HCT116 (cell line): ENCODE results near the gene CTAGE9. TPM values are rescaled to one million over a fixed set of nuclear protein-coding genes. Genes with fewer than 3 reads are reported as not detected.

ENCODE experiments used
- ATAC-seq: fragments of 200-7000 bp; cut with Tn5 transposase; 2 replicates; pipeline ENCODE4 v1.9.1; 2020; ENCODE audit warnings: mild to moderate bottlenecking, moderate library complexity
- BruUV-seq: library from RNA; stranded (reverse); fragments of 400-500 nt; replicated peaks from 2 replicates; lab custom pipeline; 2021; lab: Mats Ljungman, UMichigan
- CTCF ChIA-PET: fragments of 300-600 bp; sonication (Branson Sonifier 250); formaldehyde crosslinking; loops from one replicate; lab custom pipeline; 2021; ENCODE audit warnings: antibody characterized with exemption; lab: Charles Lee
- POLR2A ChIA-PET: fragments of 300-600, 350-600 bp; sonication (Branson Sonifier 250); formaldehyde crosslinking; loops from one replicate; lab custom pipeline; 2021; ENCODE audit warnings: antibody characterized with exemption; lab: Charles Lee
- RAD21 ChIA-PET, 2 experiments: fragments of 300-600 bp; sonication (Branson Sonifier 250); formaldehyde crosslinking; loops; one replicate each; lab custom pipeline; 2023; ENCODE audit warnings: low total read pairs in 2 of 2; ENCODE audit not compliant: uncharacterized antibody in 2 of 2, unreplicated experiment in 2 of 2, low non-redundant PET in 1 of 2; lab: Charles Lee
- DNase-seq: peaks from one replicate; pipeline ENCODE4 v3.0.0-alpha.2; 2010; ENCODE audit warnings: low read depth, low spot score
- H2AFZ ChIP-seq: fragments of 200-600 bp; shearing (Covaris generic), sonication (generic); 2 replicates; pipeline ENCODE4 v1.6.1; 2017; ENCODE audit warnings: low read depth, mixed run types, mixed read lengths, antibody characterized with exemption, low read length; ENCODE audit not compliant: poor library complexity, severe bottlenecking
- H3K27ac ChIP-seq: 2 replicates; pipeline ENCODE4 v1.5.1; 2012; ENCODE audit warnings: low read depth, low read length
- H3K27me3 ChIP-seq: fragments of 200-600 bp; sonication (generic); 2 replicates; pipeline ENCODE4 v1.6.1; 2016; ENCODE audit warnings: mixed run types, low read length, mixed read lengths; ENCODE audit not compliant: insufficient read depth
- H3K36me3 ChIP-seq, 2 experiments: fragments of 200-500 bp in 1 of 2; fragments of 200-600 bp in 1 of 2; sonication (Bioruptor generic) in 1 of 2; sonication (generic) in 1 of 2; 2 replicates each; pipeline versions ENCODE4 v1.5.1 to v1.6.1; 2014 to 2016; ENCODE audit warnings: low read length in 2 of 2, inconsistent platforms in 1 of 2, mixed read lengths in 1 of 2, mixed run types in 1 of 2; ENCODE audit not compliant: insufficient read depth in 2 of 2, control insufficient read depth in 1 of 2
- H3K4me1 ChIP-seq, 2 experiments: fragments of 200-600 bp in 1 of 2; sonication (generic) in 1 of 2; 2 replicates each; pipeline versions ENCODE4 v1.5.1 to v1.6.1; 2012 to 2017; ENCODE audit warnings: low read length in 2 of 2, inconsistent platforms in 1 of 2, mild to moderate bottlenecking in 1 of 2, mixed read lengths in 1 of 2, mixed run types in 1 of 2, moderate library complexity in 1 of 2; ENCODE audit not compliant: insufficient read depth in 2 of 2, control insufficient read depth in 1 of 2
- H3K4me2 ChIP-seq: fragments of 200-600 bp; sonication (generic); 2 replicates; pipeline ENCODE4 v1.6.1; 2017; ENCODE audit warnings: mixed run types, low read length, mixed read lengths
- H3K4me3 ChIP-seq, 2 experiments: fragments of 200-600 bp in 1 of 2; sonication (generic) in 1 of 2; replicated peaks in 1 of 2; 2 replicates each; pipeline ENCODE4 v1.5.1; 2011 to 2016; ENCODE audit warnings: low read length in 2 of 2, control low read depth in 1 of 2, low read depth in 1 of 2, mild to moderate bottlenecking in 1 of 2, mixed read lengths in 1 of 2, mixed run types in 1 of 2
- H3K79me2 ChIP-seq: fragments of 200-600 bp; sonication (generic); 2 replicates; pipeline ENCODE4 v1.6.1; 2017; ENCODE audit warnings: mild to moderate bottlenecking, mixed run types, low read length, moderate library complexity, mixed read lengths; ENCODE audit not compliant: insufficient read depth
- H3K9ac ChIP-seq: fragments of 200-600 bp; sonication (generic); 2 replicates; pipeline ENCODE4 v1.6.1; 2016; ENCODE audit warnings: low read length, mixed read lengths
- H3K9me2 ChIP-seq: fragments of 200-600 bp; sonication (generic), shearing (Covaris generic); 2 replicates; pipeline ENCODE4 v1.6.1; 2017; ENCODE audit warnings: mixed run types, mild to moderate bottlenecking, moderate library complexity; ENCODE audit not compliant: insufficient read depth
- H3K9me3 ChIP-seq, 2 experiments: fragments of 200-500 bp in 1 of 2; fragments of 200-600 bp in 1 of 2; sonication (Bioruptor generic) in 1 of 2; sonication (generic) in 1 of 2; 2 replicates each; pipeline ENCODE4 v1.6.1; 2014 to 2017; ENCODE audit warnings: low read length in 2 of 2, mixed read lengths in 2 of 2, inconsistent platforms in 1 of 2, low read depth in 1 of 2, mild to moderate bottlenecking in 1 of 2, mixed run types in 1 of 2, moderate library complexity in 1 of 2; ENCODE audit not compliant: control insufficient read depth in 1 of 2, insufficient read depth in 1 of 2
- H4K20me1 ChIP-seq: fragments of 200-600 bp; sonication (generic), shearing (Covaris generic); 2 replicates; pipeline ENCODE4 v1.6.1; 2017; ENCODE audit warnings: mixed run types, mild to moderate bottlenecking, moderate library complexity; ENCODE audit not compliant: insufficient read depth
- CEBPB ChIP-seq: IDR thresholded peaks from 2 replicates; pipeline ENCODE4 v1.6.1; 2012; ENCODE audit warnings: low read depth
- ELF1 ChIP-seq: IDR thresholded peaks from 2 replicates; pipeline ENCODE4 v1.6.1; 2012; ENCODE audit warnings: low read depth, borderline replicate concordance
- EZH2phosphoT487 ChIP-seq: fragments of 200-600 bp; IDR thresholded peaks from 2 replicates; pipeline ENCODE4 v1.6.1; 2018; ENCODE audit warnings: antibody characterized with exemption, borderline replicate concordance
- FOSL1 ChIP-seq: IDR thresholded peaks from 2 replicates; pipeline ENCODE4 v1.6.1; 2012; ENCODE audit warnings: low read depth
- JUND ChIP-seq: IDR thresholded peaks from 2 replicates; pipeline ENCODE4 v1.6.1; 2012
- POLR2AphosphoS5 ChIP-seq: IDR thresholded peaks from 2 replicates; pipeline ENCODE4 v1.6.1; 2011; ENCODE audit warnings: mild to moderate bottlenecking, low read depth, low read length, moderate library complexity
- SP1 ChIP-seq: IDR thresholded peaks from 2 replicates; pipeline ENCODE4 v1.6.1; 2012; ENCODE audit warnings: low read depth
- SRF ChIP-seq: IDR thresholded peaks from 2 replicates; pipeline ENCODE4 v1.6.1; 2012; ENCODE audit warnings: low read depth
- TCF7L2 ChIP-seq: IDR thresholded peaks from 2 replicates; pipeline ENCODE4 v1.7.0; 2011; ENCODE audit warnings: borderline replicate concordance, inconsistent platforms; ENCODE audit not compliant: insufficient read depth, insufficient read length; ENCODE audit errors: extremely low read depth
- ZNF274 ChIP-seq: fragments of 200-500 bp; sonication (Bioruptor generic); IDR thresholded peaks from 2 replicates; pipeline ENCODE4 v1.6.1; 2014; ENCODE audit warnings: mild to moderate bottlenecking, low read depth, low read length, inconsistent platforms
- intact Hi-C: fragments of 100-400 bp; cut with micrococcal nuclease; formaldehyde crosslinking; loops from 2 replicates; pipeline ENCODE4 v1.10.0; 2022
- total RNA-seq: library from RNA; stranded (reverse); gene quantifications from one replicate; pipeline ENCODE4 v1.2.1, GENCODE V29; 2021; ENCODE audit not compliant: unreplicated experiment
- TF ChIP-seq, protein P1 (sequence below): IDR thresholded peaks from 2 replicates; pipeline ENCODE4 v1.6.1; 2012
- TF ChIP-seq, protein P2 (sequence below): IDR thresholded peaks from 2 replicates; pipeline ENCODE4 v1.6.1; 2012; ENCODE audit warnings: low read depth
- TF ChIP-seq, protein P3 (sequence below): IDR thresholded peaks from 2 replicates; pipeline ENCODE4 v1.6.1; 2012
- TF ChIP-seq, protein P4 (sequence below), 3 experiments: fragments of 200-600 bp in 1 of 3; sonication (generic) in 1 of 3; IDR thresholded peaks in 2 of 3; conservative IDR thresholded peaks in 1 of 3; 2 replicates each; pipeline ENCODE4 v1.5.1; 2012 to 2017; ENCODE audit warnings: low read depth in 2 of 3, low read length in 2 of 3, antibody characterized with exemption in 1 of 3, borderline replicate concordance in 1 of 3, control low read depth in 1 of 3, mild to moderate bottlenecking in 1 of 3, mixed read lengths in 1 of 3, mixed run types in 1 of 3, moderate library complexity in 1 of 3; ENCODE audit not compliant: insufficient read depth in 1 of 3

Gene CTAGE9
- total RNA-seq, 1 experiment from 2014 or later: not detected

DNA sequence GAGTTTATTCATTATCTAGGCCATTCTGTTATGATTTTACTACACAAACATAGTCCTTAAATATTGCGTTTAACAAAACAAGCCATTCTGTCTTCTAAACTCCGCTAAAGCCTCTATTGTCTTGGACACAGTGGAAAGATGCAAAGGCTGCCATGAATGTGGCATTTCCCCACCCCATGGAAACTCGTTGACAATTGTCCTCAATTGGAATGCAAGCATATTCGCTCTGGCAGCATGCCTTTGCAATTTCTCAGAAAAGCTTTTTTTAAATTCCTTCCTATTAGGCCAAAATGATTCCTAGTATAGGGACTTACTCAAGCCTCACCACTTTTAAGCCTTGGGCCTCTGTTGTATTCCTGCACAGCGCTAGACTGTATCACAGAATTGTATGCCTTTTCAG is 32.4 kb downstream of the CTAGE9 start:
- ATAC-seq: no peak
- ChIA-PET POLR2A (no interaction called here), RAD21 (no interaction called here), CTCF (no interaction called here)
- Histone ChIP-seq H3K9me3 (no peaks in the 10 kb centered on the region), H3K4me2 (no peak overlapping the region), H3K4me3 (no peak overlapping the region), H3K9ac (no peak overlapping the region), H3K27me3 (no peaks in the 10 kb centered on the region), H4K20me1 (no peaks in the 10 kb centered on the region), H3K4me1 (no peaks in the 10 kb centered on the region)
- BruUV-seq: no TSS peak
- TF ChIP-seq, protein P1, sequence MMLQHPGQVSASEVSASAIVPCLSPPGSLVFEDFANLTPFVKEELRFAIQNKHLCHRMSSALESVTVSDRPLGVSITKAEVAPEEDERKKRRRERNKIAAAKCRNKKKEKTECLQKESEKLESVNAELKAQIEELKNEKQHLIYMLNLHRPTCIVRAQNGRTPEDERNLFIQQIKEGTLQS: no peak
- no peak for TF ChIP-seq TCF7L2
- no peak for TF ChIP-seq JUND
- TF ChIP-seq, protein P2, sequence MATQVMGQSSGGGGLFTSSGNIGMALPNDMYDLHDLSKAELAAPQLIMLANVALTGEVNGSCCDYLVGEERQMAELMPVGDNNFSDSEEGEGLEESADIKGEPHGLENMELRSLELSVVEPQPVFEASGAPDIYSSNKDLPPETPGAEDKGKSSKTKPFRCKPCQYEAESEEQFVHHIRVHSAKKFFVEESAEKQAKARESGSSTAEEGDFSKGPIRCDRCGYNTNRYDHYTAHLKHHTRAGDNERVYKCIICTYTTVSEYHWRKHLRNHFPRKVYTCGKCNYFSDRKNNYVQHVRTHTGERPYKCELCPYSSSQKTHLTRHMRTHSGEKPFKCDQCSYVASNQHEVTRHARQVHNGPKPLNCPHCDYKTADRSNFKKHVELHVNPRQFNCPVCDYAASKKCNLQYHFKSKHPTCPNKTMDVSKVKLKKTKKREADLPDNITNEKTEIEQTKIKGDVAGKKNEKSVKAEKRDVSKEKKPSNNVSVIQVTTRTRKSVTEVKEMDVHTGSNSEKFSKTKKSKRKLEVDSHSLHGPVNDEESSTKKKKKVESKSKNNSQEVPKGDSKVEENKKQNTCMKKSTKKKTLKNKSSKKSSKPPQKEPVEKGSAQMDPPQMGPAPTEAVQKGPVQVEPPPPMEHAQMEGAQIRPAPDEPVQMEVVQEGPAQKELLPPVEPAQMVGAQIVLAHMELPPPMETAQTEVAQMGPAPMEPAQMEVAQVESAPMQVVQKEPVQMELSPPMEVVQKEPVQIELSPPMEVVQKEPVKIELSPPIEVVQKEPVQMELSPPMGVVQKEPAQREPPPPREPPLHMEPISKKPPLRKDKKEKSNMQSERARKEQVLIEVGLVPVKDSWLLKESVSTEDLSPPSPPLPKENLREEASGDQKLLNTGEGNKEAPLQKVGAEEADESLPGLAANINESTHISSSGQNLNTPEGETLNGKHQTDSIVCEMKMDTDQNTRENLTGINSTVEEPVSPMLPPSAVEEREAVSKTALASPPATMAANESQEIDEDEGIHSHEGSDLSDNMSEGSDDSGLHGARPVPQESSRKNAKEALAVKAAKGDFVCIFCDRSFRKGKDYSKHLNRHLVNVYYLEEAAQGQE: no peak
- TF ChIP-seq, all 23 proteins: peak for 0
- no peak overlapping the region for H3K27ac ChIP-seq
- no peaks in the 10 kb centered on the region for H3K79me2 ChIP-seq
- no peaks in the 10 kb centered on the region for H3K36me3 ChIP-seq
- peaks cover 5% of the 10 kb centered on the region; the same call in 1 of the 2 replicates for H3K9me2 ChIP-seq
- H2AFZ ChIP-seq: no peak overlapping the region
- intact Hi-C loops: no loop called here
- DNase-seq: no peak

DNA sequence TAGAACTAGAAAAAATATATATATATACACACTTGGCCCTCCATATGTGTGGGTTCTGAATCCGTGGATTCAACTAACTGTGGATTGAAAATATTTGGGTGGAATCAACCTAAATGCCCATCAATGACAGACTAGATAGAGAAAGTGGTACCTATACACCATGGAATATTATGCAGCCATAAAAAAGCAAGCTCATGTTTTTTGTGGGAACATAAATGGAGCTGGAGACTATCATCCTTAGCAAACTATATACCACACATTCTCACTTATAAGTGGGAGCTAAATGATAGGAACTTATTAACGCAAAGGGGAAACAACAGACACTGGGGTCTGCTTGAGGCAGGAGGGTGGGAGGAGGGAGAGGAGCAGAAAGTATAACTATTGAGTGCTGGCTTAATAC is 37.6 kb downstream of the CTAGE9 start:
- Histone ChIP-seq H3K4me3 (no peak overlapping the region), H3K4me2 (no peak overlapping the region), H3K4me1 (no peaks in the 10 kb centered on the region), H3K9ac (no peak overlapping the region), H3K79me2 (no peaks in the 10 kb centered on the region), H3K27me3 (no peaks in the 10 kb centered on the region), H3K27ac (no peak overlapping the region), H2AFZ (no peak overlapping the region), H3K9me2 (no peaks in the 10 kb centered on the region), H3K36me3 (no peaks in the 10 kb centered on the region), H3K9me3 (no peaks in the 10 kb centered on the region), H4K20me1 (no peaks in the 10 kb centered on the region)
- intact Hi-C loops: no loop called here
- ChIA-PET POLR2A (no interaction called here), CTCF (no interaction called here), RAD21 (no interaction called here)
- DNase-seq (no peak), ATAC-seq (no peak)
- BruUV-seq: no TSS peak
- no peak for TF ChIP-seq SRF
- TF ChIP-seq, protein P3, sequence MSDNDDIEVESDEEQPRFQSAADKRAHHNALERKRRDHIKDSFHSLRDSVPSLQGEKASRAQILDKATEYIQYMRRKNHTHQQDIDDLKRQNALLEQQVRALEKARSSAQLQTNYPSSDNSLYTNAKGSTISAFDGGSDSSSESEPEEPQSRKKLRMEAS: no peak
- no peak for TF ChIP-seq SP1
- no peak for TF ChIP-seq EZH2phosphoT487
- TF ChIP-seq FOSL1: no peak
- no peak for TF ChIP-seq ZNF274
- no peak for TF ChIP-seq CEBPB
- no peak for TF ChIP-seq ELF1
- TF ChIP-seq, protein P4, sequence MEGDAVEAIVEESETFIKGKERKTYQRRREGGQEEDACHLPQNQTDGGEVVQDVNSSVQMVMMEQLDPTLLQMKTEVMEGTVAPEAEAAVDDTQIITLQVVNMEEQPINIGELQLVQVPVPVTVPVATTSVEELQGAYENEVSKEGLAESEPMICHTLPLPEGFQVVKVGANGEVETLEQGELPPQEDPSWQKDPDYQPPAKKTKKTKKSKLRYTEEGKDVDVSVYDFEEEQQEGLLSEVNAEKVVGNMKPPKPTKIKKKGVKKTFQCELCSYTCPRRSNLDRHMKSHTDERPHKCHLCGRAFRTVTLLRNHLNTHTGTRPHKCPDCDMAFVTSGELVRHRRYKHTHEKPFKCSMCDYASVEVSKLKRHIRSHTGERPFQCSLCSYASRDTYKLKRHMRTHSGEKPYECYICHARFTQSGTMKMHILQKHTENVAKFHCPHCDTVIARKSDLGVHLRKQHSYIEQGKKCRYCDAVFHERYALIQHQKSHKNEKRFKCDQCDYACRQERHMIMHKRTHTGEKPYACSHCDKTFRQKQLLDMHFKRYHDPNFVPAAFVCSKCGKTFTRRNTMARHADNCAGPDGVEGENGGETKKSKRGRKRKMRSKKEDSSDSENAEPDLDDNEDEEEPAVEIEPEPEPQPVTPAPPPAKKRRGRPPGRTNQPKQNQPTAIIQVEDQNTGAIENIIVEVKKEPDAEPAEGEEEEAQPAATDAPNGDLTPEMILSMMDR (IDR thresholded peaks at IDR 0.05 in 2 of 3, conservative IDR thresholded peaks at IDR 0.05 in 1 of 3; ENCODE audit: borderline replicate concordance in 1 of 3, insufficient read depth in 1 of 3, low read depth in 2 of 3, low read length in 2 of 3): no peak
- TF ChIP-seq POLR2AphosphoS5: no peak
